ENCODE measurements around the gene FOXB1.

Gene FOXB1

DNA sequence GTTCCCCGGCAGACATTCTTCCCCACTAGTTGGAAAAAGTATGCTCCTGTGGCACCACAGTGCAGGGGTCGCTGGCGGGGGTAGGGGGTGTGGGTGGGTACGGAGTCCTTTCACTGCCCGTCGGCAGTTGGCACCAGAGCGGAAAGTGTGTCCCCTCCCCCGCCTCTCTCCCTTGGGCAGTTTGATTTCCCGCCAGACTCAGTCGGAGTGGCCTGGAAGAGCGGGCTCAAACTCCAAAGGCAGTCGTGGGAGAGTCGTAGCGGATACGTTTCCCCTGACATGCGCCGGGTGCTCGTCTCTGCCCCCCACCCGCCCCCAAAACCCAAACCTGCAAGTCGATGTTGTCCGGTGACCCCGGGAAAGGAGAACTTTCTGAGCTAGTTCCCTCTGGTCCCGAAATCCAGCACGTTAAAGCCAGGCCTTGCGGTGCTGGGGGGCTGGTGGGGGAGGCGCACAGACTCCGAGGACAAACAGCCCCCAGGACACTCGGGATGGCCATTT is 4.4 kb upstream of the FOXB1 start:
- DNase-seq: no peak

GRCh38 chr15:60000113-60000823 is 3.8 kb upstream of the FOXB1 start:
- DNase-seq: no peak

GRCh38 chr15:60000824-60001609 is 3.1 kb upstream of the FOXB1 start:
- no peak for DNase-seq

- DNase-seq: no peak
Observed at GRCh38 chr15:60001610-60002527, 2.2 kb upstream of the FOXB1 start.

- no peak for DNase-seq
Observed at GRCh38 chr15:60002528-60003218, 1.4 kb upstream of the FOXB1 start.

DNA sequence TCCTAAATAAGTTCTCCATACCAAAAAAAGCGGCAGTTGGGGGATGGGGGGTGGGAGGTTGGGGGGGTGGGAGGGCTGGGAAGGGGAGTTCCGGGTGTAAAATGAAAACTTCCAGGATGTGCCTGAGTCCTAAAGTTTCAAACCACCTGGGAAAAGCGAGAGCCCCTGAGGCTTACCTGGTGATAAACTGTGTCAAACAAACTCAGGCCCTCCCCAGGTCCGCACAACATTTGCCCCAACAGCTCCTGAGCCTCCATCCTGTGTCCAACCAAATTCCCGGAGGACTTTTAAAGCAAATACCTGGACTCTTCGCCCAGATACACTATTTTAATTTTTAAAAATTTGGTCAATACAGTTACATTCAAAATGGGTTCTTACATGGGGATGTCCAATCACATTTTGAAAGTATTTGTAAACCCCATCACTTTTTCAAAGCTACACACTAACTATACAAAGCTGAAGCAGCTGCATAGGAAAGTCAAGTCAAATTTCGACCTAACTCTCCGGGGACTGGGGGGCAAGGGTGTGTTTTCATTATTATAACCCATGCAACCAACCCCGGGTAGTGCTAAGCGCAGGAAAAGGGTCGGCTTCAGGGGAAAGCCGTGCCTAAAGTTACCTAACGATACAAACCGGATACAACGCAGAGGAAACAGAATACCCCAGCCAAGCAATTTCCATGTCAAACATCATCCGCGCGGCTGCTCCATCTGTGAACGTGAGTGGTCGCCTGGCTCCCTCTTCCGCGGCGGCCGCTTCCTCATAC is 685 bp upstream of the FOXB1 start:
- no peak for DNase-seq

- DNase-seq: no peak
Observed at GRCh38 chr15:60004846-60005351, 788 bp downstream of the FOXB1 start.

DNA sequence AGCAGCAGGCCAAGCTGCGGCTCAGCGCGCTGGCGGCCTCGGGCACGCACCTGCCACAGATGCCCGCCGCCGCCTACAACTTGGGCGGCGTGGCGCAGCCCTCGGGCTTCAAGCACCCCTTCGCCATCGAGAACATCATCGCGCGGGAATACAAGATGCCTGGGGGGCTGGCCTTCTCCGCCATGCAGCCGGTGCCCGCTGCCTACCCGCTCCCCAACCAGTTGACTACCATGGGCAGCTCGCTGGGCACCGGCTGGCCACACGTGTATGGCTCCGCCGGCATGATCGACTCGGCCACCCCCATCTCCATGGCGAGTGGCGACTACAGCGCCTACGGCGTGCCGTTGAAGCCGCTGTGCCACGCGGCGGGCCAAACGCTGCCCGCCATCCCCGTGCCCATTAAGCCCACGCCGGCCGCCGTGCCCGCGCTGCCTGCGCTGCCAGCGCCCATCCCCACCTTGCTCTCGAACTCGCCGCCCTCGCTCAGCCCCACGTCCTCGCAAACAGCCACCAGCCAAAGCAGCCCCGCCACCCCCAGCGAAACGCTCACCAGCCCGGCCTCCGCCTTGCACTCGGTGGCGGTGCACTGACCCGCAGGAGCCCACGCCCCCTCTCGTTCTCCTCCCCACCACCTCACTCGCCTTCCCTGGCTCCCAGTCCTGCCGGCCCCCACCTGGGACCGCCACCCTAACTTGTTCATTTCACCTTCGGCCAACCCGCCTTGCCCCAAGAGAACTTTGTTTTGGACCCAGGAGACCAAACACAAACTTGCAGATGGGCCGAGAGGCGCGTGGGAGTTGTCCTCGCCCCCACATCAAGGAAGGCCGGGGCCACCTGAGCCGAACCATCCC is 1.5 kb downstream of the FOXB1 start:
- DNase-seq: no peak

GRCh38 chr15:60006203-60006862 is 2.2 kb downstream of the FOXB1 start:
- DNase-seq: no peak

DNA sequence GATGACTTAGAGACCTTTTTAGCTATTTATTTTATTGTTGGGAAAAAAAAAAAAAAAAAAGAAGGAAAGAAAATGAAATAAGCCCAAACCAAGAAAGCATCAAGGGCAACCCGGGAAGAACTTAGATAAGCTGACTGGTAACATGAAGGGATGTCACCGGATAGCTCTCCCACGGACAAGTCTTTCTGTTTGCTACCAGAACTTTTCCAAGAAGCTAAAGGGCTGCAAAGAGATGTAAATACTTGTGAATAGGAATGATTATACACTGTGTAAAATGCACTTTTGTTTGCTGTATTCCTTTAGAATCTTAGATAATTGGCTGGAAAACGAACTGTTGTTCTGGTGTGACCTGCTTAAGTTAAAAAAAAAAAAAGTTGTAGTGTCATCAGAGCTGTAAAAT is 2.8 kb downstream of the FOXB1 start:
- no peak for DNase-seq

DNA sequence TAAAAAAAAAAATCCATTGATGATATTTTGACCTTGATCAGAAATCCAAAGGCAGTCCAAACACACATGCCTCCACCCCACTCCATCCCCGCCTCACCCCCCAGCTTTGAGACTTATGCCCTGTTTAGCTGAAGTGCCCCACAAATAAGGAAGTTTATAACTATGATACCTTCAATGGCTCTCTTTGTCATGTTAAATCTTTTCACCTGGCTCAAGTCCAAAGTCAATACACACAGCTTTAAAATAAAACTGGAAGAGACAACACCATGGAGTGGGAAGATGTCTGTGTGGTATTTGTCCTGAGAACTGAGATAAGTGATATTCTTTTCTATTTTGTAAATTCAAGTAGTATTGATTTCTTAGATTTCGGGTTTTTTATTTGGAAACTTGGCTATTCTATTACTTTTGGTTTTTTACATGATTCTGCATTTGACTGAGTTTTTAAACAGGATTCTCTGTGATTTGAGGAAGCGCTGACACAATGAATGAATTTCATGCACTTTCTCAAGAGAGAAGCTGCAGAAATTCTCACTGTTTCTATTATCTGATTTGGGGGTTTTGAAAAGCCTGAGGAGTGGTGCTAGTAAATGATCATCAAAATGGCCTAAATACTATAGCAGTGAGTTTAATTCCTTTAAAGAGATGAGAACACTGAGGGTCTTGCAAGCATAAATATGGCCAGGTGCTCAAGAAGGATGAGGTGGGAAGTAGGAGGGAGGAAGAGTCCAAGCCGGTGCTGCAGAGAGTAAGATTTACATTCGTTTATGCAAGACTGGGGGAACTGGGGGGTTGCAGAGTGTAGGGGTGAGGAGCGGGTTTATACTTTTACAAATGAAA is 5.2 kb downstream of the FOXB1 start:
- DNase-seq: no peak

DNA sequence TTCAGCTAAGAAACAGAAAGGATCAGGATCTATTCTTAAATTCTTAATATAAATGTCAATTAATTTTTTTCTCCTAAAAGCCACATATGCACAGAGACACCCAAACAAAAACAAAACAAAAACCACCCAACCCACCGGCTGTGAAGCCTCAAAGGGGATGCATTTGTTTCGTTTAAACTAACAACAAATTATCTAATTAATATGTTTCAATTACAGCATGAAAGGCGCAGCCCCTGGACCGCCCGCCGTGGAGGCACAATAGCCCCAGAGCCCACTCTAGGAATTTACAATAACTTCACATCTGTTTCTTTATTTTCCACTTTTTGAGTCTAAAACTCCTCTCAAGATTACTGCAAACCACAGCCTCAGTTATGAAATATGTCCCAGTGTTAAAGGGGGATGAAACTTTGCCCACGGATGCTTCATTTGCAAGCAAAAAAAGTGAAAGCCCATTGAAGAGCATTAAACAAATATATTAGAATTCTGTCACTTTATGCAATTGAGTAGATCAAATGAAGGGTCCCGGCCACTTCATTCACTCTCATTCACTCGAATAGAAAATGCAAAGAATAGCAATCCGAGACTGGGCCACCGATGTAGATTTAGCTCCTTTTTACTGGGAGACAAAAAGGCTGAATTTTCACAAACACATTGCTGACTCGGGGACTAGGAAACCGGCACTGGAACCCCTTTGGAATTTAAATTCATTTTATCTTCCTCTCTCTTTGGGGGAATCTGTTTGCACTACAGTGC is 6.0 kb downstream of the FOXB1 start:
- DNase-seq: no peak

DNA sequence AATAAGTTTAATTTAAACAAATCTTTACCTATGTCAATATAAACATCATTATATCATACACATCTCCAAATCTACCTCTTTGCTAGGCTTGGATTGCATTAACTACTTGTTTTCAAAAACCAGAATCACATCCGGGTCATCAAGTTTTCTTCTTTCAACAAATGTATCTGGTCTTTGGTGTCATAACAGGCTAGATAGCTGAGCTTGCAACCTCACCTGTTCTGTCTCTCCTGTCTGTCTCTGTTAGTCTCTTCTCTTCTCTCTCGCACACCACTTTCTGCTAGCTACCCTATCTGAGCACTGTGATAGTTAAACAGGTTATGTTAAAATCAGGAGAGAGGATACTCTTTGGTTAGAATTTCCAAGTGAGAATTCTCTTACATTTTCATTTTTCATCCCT is 6.7 kb downstream of the FOXB1 start:
- DNase-seq: no peak

- DNase-seq: no peak
Observed at GRCh38 chr15:60012695-60013094, 8.6 kb downstream of the FOXB1 start.

DNA sequence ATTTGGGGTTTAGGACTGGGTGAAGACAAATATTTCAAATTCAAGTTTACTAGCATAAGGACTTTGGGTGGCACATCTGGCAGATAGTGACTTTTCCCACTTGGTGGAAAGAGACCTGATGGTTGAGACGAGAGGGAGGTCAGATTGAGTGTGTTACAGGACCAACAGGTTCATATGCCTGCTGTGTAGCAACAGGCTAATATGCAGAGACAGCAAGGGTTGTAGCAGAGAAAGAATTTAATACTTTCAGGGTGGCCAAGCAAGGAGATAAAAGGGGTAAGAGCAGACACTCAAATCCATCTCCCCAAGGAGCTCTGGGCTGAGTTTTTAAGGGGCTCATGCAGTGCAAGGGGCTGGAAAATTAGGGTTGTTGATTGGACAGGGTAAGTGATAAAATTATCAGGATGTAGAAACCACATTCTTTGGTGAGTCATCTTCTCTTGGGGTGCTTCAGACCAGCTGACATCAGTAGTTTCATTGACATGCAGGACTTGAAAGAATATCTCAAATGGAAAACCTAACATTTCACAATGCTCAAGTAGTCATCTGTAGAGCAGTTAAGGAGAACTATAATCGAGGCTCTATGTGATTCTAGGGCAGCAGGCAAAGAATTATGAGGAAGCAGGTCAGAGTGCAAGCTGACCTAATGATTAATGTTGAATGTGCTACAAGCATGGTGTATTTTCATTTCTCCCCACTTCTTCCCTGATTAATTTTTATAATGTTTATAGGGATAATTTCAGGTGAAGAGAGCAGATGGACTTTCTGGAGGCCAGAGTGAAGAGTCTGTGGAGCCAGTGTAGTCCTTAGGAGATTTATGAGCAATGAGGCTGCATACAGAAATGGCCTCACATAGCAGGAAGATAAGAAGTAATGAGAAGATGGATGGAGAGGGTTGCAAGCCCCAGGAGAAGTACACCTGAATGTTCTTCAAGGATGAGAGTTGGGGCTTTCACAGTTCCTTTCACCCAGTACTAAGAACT is 13.7 kb downstream of the FOXB1 start:
- no peak for DNase-seq

DNA sequence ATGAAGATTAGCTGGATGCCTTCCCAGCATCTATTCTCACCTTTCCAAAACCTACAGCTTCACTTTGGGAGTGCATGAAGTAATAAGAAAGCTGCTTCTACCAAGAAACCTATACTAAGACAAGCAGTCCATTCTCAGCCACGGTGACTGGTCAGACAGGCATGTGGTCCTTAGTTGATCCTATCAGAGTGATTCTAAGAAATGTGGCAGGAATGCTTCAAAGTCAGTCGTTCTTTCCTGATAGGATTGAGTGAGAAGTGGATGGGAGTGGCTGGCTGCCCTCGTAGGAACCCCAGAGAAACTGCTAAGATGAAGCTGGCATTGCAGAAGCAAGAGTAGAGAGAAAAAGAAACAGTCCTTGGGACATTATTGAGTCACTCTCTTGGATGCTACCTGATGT is 16.6 kb downstream of the FOXB1 start:
- DNase-seq: no peak

Measured in T1000 (cell line).